Cardiac muscle cell (in vitro differentiated cells and primary cell): ENCODE measurements around the gene MOB1A. TPM values are rescaled to one million over a fixed set of nuclear protein-coding genes. Genes with fewer than 3 reads are reported as not detected.
"Not testable (repeated sequence)": the region's sequence is repeated elsewhere in the genome, so short reads cannot be mapped to it uniquely, and the experiment has no call there.

ENCODE experiments used
- DNase-seq, 2 donors: peaks; one replicate each; pipeline versions ENCODE4 v3.0.0 to v3.0.0-alpha.2; 2010 to 2017; ENCODE audit warnings: low read depth in 1 of 2, low spot score in 1 of 2
- H3K27ac ChIP-seq: fragments of 200-600 bp; sonication (generic); 2 replicates; pipeline ENCODE4 v1.5.1; 2016
- H3K27me3 ChIP-seq: fragments of 200-600 bp; sonication (generic); 2 replicates; pipeline ENCODE4 v1.6.0; 2016; ENCODE audit warnings: control low read depth
- H3K36me3 ChIP-seq: fragments of 200-600 bp; sonication (generic); 2 replicates; pipeline ENCODE4 v1.5.1; 2016; ENCODE audit warnings: control low read depth
- H3K4me1 ChIP-seq: fragments of 200-600 bp; sonication (generic); 2 replicates; pipeline ENCODE4 v1.8.1; 2017; ENCODE audit warnings: low read depth, mild to moderate bottlenecking, mixed run types
- H3K4me3 ChIP-seq: fragments of 200-600 bp; sonication (generic); 2 replicates; pipeline ENCODE4 v1.5.1; 2016; ENCODE audit warnings: mild to moderate bottlenecking
- H3K9me3 ChIP-seq: fragments of 200-600 bp; sonication (generic); 2 replicates; pipeline ENCODE4 v1.5.1; 2017; ENCODE audit warnings: low read depth, mild to moderate bottlenecking, control low read depth
- CTCF ChIP-seq: IDR thresholded peaks from 2 replicates; pipeline ENCODE4 v1.5.1; 2012; ENCODE audit warnings: low read depth, mild to moderate bottlenecking, low read length
- polyA plus RNA-seq: library from polyadenylated mRNA; unstranded; fragments of >200 nt; fragmentation: Nextera tagmentation; extraction: Ambion mirVana; gene quantifications from 2 replicates; pipeline ENCODE4 v1.2.1, GENCODE V29; 2016
- total RNA-seq: library from RNA; depleted of rRNA; stranded (reverse); fragments of >200 nt; gene quantifications from 2 replicates; pipeline ENCODE4 v1.2.3, GENCODE V29; 2016

MOB1A gene
- total and polyA plus RNA-seq, 2 experiments from 2014 or later: 32.8 to 43.3 TPM

GRCh38 chr2:74130211-74130995 lies 48.3 kb downstream of the MOB1A start:
- no peaks in the 10 kb centered on the region for H3K4me1 ChIP-seq
- no peaks in the 10 kb centered on the region for H3K9me3 ChIP-seq
- H3K27ac ChIP-seq: no peak overlapping the region
- DNase-seq: peak in 1 of 2 donors; percentile 14
- no peak for TF ChIP-seq CTCF
- H3K36me3 ChIP-seq: peaks cover 2% of the 10 kb centered on the region
- H3K27me3 ChIP-seq: peaks cover 13% of the 10 kb centered on the region
- H3K4me3 ChIP-seq: no peak overlapping the region

DNA sequence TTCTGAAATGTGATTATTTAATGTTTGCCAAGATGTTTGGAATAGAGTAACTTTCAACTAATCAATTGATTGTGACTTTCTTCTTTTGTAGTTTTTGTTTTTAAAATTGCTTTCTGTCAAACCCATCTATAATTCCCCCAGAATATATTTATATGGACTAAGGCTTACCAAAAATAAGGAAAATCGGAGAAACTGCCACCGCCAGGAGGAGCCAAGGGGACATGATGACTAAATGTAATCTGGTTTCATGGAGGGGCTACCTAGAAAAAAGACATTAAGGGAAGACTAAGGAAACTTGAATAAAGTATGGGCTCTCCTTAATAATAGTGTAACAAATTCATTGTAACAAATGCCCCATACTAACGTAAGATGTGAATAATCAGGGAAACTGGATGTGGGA lies 50.5 kb downstream of the MOB1A start:
- H3K9me3 ChIP-seq: no peaks in the 10 kb centered on the region
- H3K4me1 ChIP-seq: no peaks in the 10 kb centered on the region
- peak; percentile 40 for TF ChIP-seq CTCF
- no peaks in the 10 kb centered on the region for H3K36me3 ChIP-seq
- H3K27ac ChIP-seq: no peak overlapping the region
- H3K27me3 ChIP-seq: peaks cover 13% of the 10 kb centered on the region
- H3K4me3 ChIP-seq: no peak overlapping the region
- DNase-seq: peak in 1 of 2 donors; percentile 23

DNA sequence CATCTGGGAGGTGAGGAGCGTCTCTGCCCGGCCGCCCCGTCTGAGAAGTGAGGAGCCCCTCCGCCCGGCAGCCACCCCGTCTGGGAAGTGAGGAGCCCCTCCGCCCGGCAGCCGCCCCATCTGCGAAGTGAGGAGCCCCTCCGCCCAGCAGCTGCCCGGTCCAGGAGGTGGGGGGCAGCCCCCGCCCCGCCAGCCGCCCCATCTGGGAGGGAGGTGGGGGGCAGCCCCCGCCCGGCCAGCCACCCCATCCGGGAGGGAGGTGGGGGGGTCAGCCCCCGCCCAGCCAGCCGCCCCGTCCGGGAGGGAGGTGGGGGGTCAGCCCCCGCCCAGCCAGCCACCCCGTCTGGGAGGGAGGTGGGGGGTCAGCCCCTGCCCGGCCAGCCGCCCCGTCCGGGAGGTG lies 54.7 kb downstream of the MOB1A start:
- not testable (repeated sequence) for H3K36me3 ChIP-seq, H3K27ac ChIP-seq, H3K4me3 ChIP-seq, H3K9me3 ChIP-seq, H3K4me1 ChIP-seq, DNase-seq
- H3K27me3 ChIP-seq: peaks cover 13% of the 10 kb centered on the region

DNA sequence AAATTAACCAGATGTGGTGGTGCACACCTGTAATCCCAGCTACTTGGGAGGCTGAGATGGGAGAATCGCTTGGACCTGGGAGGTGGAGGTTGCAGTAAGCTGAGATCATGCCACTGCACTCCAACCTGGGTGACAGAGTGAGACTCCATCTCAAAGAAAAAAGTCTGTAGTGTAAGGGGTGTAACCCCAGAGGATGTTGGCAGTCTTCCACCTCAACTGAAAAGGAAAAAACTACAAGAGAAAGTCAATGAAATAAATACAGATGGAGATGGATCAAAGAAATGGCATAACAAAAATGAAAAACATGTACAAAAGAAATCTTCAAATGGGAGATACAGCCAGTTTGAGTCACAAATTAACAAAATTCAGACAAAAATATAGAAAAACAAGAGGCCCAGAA lies 56.8 kb downstream of the MOB1A start:
- not testable (repeated sequence) for DNase-seq, H3K27ac ChIP-seq, H3K4me1 ChIP-seq, H3K9me3 ChIP-seq, H3K36me3 ChIP-seq, H3K4me3 ChIP-seq
- peaks cover 14% of the 10 kb centered on the region for H3K27me3 ChIP-seq

DNA sequence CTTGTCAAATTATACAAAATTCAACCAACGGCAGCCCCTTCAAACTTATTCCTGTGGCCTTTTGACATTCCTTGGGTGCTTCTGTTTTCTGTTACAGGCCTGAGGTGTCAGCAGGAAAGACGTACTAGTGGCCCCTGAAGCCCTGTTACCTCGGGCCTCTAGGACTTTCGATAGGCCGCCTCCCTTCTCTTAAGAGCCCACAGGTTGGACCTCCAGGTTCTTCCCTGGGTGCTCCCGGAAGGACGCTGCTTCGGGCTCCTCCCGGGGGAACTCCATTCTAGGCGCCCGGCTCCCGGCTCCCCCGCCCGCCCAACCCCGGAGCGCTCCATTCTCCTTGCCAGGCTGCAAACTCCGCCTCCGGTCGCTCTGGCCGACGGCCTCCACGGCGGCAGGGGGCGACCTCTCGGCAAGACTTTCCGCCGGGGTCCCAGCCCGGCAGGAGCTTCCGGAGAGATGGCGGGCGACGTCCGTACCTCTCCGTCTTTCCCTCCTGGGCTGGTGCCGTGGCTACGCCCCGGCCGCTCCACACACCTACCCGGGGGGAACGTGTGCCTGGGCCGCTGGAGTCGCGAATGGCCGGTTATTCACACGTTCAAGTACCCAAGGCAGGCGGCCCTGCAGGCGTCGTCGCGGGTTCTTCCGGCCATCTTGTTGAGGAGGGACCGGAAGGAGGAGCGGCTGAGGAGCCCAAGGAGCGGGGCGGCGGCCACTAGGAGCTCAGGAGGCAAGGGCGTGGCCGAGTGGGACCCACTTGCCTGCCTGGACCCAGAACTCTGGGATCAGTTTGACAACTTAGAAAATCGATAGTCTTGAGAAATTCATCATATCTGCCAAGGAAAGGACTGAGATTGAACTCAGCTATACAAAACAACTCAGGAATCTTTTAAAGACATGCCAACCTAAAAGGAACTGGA lies 58.5 kb downstream of the MOB1A start:
- Histone ChIP-seq H3K4me1 (no peaks in the 10 kb centered on the region), H3K9me3 (no peaks in the 10 kb centered on the region), H3K27me3 (peaks cover 16% of the 10 kb centered on the region), H3K36me3 (no peaks in the 10 kb centered on the region), H3K27ac (peak overlapping the region; percentile 77), H3K4me3 (peak overlapping the region; percentile 59)
- DNase-seq: peak; percentile 74 to 90
- TF ChIP-seq CTCF: peak; percentile 41

DNA sequence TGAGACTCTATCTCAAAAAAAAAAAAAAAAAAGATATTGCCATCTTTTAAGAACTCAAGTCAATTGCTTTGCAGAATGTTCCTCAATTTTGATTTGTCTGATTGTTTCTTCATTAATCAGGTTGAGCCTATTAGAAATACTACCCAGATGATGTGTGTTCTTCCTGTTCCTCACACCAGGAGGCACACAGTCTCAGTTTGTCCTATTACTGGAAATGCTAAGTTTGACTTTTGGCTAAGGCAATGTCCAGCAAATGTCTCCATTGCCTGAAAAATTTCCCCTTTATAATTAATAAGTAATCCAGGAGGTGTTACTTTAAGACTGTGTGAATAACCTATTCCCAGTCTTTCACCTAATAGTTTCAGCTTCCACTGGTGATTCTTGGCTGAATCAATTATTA lies 59.3 kb downstream of the MOB1A start:
- Histone ChIP-seq H3K9me3 (no peaks in the 10 kb centered on the region), H3K27ac (no peak overlapping the region), H3K4me1 (no peaks in the 10 kb centered on the region), H3K4me3 (peak overlapping the region; percentile 59), H3K27me3 (peaks cover 16% of the 10 kb centered on the region), H3K36me3 (no peaks in the 10 kb centered on the region)
- peak in 1 of 2 donors; percentile 25 for DNase-seq
- TF ChIP-seq CTCF: no peak
